ENCODE results near the gene ZNF354C.

Gene ZNF354C

GRCh38 chr5:179114756-179115155 is 54.6 kb downstream of the ZNF354C start:
- no peak for DNase-seq

- no peak for DNase-seq
Observed at GRCh38 chr5:179115307-179115706, 55.1 kb downstream of the ZNF354C start.

- no peak for DNase-seq
Observed at GRCh38 chr5:179115845-179116524, 55.8 kb downstream of the ZNF354C start.

- no peak for DNase-seq
Observed at GRCh38 chr5:179118338-179118737, 58.2 kb downstream of the ZNF354C start.

- no peak for DNase-seq
Observed at GRCh38 chr5:179118756-179119414, 58.7 kb downstream of the ZNF354C start.

- DNase-seq = no peak
Observed at GRCh38 chr5:179119415-179120170, 59.4 kb downstream of the ZNF354C start.

GRCh38 chr5:179120421-179120861 is 60.3 kb downstream of the ZNF354C start:
- no peak for DNase-seq

- DNase-seq = no peak
Observed at GRCh38 chr5:179120951-179121666, 60.9 kb downstream of the ZNF354C start.

GRCh38 chr5:179121667-179122111 is 61.5 kb downstream of the ZNF354C start:
- no peak for DNase-seq

GRCh38 chr5:179122411-179123108 is 62.4 kb downstream of the ZNF354C start:
- DNase-seq = no peak

- DNase-seq = no peak
Observed at GRCh38 chr5:179123109-179123426, 62.9 kb downstream of the ZNF354C start.

- no peak for DNase-seq
Observed at GRCh38 chr5:179123491-179124272, 63.5 kb downstream of the ZNF354C start.

- DNase-seq = no peak
Observed at GRCh38 chr5:179124273-179124852, 64.2 kb downstream of the ZNF354C start.

GRCh38 chr5:179124853-179125788 is 64.9 kb downstream of the ZNF354C start:
- DNase-seq = no peak

- DNase-seq = no peak
Observed at GRCh38 chr5:179125789-179126505, 65.8 kb downstream of the ZNF354C start.

GRCh38 chr5:179126506-179126991 is 66.4 kb downstream of the ZNF354C start:
- no peak for DNase-seq

- DNase-seq = no peak
Observed at GRCh38 chr5:179127136-179128040, 67.2 kb downstream of the ZNF354C start.

GRCh38 chr5:179128041-179128365 is 67.8 kb downstream of the ZNF354C start:
- DNase-seq = no peak
